HCT116 (cell line): ENCODE data around the gene ATP8A2.

ENCODE experiments used
- CEBPB ChIP-seq: IDR thresholded peaks from 2 replicates; pipeline ENCODE4 v1.6.1; 2012; ENCODE audit warnings: low read depth
- POLR2A ChIP-seq: IDR thresholded peaks from 2 replicates; pipeline ENCODE4 v1.7.0; 2011; ENCODE audit warnings: borderline replicate concordance; ENCODE audit not compliant: insufficient read depth, insufficient read length; ENCODE audit errors: extremely low read depth
- RAD21 ChIP-seq: IDR thresholded peaks from 2 replicates; pipeline ENCODE4 v1.6.1; 2012; ENCODE audit warnings: low read depth, mild to moderate bottlenecking
- TCF7L2 ChIP-seq: IDR thresholded peaks from 2 replicates; pipeline ENCODE4 v1.7.0; 2011; ENCODE audit warnings: borderline replicate concordance, inconsistent platforms; ENCODE audit not compliant: insufficient read depth, insufficient read length; ENCODE audit errors: extremely low read depth

- no peak for TF ChIP-seq CEBPB
- no peak for TF ChIP-seq RAD21
- no peak for TF ChIP-seq POLR2A
- no peak for TF ChIP-seq TCF7L2
These were observed 492.3 kb downstream of the ATP8A2 start for GRCh38 chr13:25864116-25864515.
